Measurements from ENCODE around the gene THAP4.

The THAP4 gene

DNA sequence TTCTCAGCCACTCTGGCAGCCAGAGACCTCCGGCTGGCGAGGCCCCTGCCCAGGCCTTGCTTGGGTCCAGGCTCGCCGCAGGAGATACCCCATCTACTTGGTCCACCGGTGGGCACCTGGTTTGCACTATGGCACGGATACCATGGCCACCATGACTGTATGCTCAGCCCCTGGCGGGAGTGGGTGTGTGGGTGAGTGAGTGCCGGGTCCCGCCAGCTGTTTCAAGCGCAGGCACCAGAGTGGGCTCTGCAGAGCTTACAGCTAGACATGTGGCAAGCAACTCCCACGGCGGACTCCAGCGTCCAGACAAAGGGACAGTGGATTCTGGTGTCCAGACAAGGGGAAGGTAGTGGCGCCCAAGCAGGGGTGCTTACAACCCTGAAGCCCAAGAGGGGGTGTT, 2.0 kb upstream of the THAP4 start:
- DNase-seq (ENCODE audit: low spot score) = no peak

DNA sequence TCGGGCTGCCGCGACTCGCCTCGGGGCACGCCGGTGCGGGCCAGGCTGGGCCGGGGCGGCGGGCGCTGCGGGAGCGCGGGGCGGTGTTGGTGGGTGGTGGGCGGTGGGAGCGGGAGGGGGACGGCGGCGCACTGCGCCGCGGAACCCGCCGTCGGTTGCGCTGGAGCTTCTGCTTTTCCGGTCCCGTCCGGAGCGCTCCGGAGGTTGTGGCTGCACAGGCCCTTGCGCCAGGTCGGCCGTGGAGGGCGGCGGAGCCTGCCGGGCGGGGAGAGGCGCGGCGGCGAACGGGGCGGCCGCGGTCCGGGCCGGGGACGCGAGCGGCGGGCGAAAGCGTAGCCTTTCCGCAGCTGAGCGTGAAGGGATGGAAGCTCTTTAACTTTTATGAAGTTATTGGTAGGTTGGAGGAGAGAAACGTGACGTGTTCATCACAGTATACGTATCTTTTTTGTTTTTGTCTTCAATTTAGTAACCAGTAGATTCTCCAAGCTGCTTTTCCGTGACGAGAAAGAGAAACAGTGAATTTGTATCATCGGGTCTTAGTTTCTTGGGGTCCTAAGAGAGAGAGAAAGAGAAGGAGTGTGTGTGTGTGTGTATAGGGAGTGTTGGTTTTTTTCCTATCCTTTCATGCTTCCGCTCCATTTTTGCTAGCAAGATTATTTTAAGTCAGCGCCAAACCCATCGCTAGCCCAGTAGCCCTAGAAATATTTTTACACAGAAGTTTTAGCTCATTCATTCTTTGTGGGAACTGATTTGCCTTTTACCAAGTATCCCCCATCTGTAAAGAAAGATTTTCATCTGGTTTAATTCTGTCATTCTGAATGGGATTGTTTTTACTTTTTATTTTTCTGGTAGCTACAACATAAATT, 1.1 kb upstream of the THAP4 start:
- DNase-seq (ENCODE audit: low spot score) = peak; percentile 26

- peak; percentile 1 for DNase-seq (ENCODE audit: low spot score)
These were observed 558 bp downstream of the THAP4 start for GRCh38 chr2:241636182-241637017.

DNA sequence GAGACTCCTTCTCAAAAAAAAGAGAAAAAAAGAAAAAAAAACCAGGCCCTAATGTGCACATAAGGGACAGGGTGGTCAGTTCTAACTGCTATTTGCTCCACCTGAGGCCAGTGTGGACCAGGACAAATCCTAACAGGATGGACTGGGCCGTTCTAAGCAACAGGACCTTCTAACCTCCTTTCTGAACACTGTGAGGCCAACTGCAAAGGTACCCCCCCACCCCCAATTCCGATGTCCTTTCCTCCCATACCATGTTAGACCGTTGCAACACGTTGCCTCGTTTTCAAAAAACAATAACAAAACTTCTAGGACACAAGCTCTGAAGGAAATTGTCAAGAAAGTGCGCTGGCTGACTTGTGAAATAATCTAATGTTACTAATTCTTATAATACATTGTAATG, 1.2 kb downstream of the THAP4 start:
- no peak for DNase-seq (ENCODE audit: low spot score)

DNA sequence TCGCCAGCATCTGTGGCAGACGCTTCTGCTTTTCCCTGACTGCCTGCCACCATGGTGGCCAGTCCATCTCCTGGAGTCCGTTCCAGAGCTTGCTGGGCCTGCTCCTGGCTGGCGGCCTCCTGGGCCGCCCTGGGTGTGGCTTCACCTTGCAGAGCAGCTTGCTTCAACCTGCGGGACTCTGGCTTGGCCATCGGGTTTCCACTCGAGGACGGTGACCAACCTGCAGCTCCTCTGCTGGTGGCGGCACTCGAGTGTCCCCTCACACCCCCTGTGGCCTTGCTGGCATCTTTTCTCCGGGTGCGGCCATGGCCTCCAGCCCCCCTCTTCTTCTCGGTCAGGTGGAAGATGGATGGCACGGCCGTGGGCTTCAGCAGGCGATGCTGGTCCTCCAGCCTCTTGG, 3.4 kb downstream of the THAP4 start:
- no peak for DNase-seq (ENCODE audit: low spot score)

DNA sequence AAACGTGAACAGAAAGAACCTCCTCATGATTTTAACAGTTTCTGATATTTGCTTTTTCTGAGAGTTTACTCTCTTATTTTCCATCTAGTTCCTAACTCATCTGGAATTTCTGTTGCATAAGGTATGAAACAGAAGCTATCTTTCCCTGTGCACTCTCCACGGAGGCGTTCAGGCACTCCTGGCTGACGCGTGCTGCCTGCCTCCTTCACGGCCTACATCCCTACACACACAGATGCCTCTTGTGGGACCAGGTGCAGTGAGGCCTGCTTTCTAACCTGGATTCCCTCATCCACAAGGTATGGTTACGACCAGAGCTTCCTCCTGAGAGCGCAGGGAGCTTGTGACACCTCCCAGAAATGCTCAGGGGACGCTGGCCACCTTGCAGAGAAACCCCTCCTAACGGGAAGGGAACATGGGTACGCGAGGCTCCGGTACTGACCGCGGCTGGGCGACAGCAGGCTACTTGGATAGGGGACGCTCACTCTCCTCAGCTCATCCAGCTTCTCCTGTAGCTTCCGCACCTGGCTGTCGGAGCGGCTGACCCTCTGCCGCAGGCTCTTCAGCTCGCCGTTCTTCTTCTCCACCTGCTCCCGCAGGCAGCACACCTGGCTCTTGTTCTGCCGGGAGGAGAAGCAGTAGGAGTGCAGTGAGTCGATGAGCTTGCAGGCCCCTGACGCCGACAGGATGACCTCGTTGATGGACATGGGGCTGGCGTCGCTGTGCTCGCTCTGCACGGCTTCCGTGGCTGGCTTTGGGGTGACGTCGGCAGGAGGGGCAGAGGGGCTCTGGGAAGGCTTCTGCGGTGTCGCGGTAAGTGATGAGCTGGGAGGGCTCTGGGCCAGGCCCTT, 4.3 kb downstream of the THAP4 start:
- no peak for DNase-seq (ENCODE audit: low spot score)

DNA sequence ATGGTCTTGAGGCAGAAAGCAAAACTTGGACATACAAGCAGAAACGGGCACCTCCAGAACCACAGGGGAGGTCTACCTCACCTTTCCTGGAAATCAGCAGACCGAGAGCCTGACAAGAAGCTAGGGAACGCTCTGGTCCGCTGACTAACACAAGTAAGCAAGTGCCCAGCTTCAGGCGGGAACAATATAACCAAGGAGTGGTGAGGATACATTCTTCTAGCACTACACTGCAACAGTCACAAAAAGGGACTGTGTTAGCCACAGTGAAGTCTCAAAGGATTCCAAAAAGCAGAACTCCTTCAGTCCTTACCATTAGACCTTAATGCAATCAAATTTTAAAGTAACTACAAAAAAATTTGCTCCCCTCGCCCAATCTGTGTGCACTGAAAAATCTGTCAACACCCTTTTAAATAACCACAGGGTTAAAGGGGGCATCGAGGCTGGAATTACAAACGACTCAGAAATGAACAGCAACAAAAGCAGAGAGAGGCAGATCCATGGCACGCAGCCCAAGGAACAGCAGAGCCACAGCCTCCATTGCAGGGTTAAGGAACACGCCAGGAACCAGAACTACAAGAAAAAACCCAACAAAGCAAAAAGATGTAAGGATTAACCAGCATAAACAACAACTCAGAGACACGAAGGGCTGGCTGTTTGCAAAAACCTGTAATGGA, 7.1 kb downstream of the THAP4 start:
- no peak for DNase-seq (ENCODE audit: low spot score)

GRCh38 chr2:241627675-241628074, 9.3 kb downstream of the THAP4 start:
- no peak for DNase-seq (ENCODE audit: low spot score)

- DNase-seq (ENCODE audit: low spot score) = peak; percentile 47
These were observed 16.6 kb downstream of the THAP4 start for GRCh38 chr2:241620419-241620769.

DNA sequence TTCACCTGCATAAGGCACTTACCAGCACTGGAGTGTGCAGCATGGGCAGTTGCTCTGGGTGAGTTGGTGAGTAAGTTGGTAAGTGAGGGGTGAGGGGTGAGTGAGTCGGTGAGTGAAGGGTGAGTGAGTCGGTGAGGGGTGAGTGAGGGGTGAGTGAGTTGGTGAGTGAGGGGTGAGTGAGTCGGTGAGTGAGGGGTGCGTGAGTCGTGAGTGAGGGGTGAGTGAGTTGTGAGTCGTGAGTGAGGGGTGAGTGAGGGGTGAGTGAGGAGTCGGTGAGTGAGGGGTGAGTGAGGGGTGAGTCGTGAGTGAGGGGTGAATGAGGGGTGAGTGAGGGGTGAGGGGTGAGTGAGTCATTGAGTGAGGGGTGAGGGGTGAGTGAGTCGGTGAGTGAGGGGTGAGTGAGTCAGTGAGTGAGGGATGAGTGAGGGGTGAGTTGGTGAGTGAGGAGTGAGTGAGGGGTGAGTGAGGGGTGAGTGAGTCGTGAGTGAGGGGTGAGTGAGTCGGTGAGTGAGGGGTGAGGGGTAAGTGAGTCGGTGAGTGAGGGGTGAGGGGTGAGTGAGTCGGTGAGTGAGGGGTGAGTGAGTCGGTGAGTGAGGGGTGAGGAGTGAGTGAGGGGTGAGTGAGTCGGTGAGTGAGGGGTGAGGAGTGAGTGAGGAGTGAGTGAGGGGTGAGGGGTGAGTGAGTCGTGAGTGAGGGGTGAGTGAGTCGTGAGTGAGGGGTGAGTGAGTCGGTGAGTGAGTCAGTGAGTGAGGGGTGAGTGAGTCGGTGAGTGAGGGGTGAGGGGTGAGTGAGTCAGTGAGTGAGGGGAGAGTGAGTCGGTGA, 17.1 kb downstream of the THAP4 start:
- no peak for DNase-seq (ENCODE audit: low spot score)

- no peak for DNase-seq (ENCODE audit: low spot score)
These were observed 18.1 kb downstream of the THAP4 start for GRCh38 chr2:241618829-241619228.

DNA sequence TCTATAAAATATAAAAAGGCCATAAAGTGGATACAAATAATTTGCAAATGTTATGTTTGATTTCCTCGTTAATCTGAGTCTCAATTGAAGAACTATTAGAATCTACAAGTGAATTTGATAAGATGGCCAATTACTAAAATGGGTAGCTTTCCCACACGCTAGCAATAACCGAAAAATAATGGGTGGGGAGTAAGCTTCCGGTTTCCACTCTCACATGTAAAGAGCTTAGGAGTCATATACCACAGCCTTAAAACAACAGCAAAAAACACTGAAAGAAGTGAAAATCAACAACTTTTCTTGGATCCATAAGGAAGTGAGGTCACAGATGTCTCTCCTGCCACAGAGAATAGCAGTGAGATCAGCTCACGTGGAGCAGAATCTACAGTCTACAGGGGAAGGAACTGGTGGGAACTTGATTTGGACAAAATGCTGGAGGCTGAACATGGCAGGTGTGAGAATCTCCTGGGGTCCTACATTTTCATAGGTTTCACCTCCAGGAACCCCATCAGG, 18.6 kb downstream of the THAP4 start:
- peak; percentile 4 for DNase-seq (ENCODE audit: low spot score)

DNA sequence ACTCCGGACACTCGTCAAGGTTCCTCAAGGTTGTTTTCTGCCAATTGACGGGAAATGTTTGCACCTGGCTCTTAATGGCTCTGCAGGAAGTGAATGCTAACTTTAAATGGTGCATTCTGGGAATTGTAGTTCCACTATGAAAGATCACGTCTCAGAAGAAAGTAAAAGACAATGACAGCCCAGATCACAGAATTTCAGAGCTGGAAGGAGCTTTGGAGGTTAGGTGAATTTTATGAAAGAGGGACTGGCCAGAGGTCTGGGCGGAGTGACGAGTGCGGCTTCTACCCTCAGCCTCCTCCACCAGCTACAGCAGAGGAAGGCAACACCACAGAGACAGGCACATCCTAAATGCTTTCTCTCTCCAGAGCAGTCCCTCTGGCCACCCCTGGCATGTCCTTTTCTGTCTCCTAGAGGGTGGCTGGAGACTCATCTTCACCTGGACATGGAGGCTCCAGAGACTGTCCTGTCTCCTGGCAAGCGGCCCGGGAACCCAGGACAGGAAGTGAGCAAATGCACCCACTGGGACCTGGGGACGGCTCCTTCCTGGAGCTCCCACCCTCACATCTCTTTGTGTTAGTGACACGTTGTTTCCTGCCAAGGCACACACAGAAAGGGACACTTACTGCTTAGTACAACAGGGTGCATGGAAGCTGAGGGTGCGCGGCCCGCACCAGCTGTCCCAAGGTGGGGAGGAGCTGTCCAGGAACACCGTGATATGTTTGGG, 19.4 kb downstream of the THAP4 start:
- DNase-seq (ENCODE audit: low spot score) = peak; percentile 59

GRCh38 chr2:241616168-241617125, 20.5 kb downstream of the THAP4 start:
- no peak for DNase-seq (ENCODE audit: low spot score)

DNA sequence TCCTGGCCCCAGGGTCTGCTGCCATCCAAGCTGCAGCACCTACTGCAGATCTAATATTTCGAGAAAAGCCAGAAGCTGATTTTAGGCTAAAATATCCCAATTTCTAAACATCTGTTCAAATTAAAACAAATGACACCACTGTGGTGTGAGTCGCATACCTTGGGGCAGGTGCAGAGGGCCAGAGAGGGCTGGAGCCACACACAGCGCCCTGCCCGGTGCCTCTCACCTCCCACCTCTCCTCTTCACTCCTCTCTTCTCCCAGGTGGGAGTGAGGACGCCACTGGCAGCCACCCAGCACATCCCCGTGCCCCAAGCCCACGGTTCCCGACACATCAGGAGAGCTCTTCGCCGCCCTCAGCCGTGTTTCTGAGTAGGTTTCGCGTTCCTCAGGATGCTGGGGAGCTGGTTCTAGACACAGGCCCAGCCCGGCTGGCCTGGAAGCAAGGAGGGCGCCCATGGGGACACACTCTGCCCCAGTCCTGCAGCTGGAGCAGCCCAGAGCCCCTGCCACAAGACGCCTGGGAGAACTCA, 21.4 kb downstream of the THAP4 start:
- DNase-seq (ENCODE audit: low spot score) = no peak

- DNase-seq (ENCODE audit: low spot score) = no peak
These were observed 21.9 kb downstream of the THAP4 start for GRCh38 chr2:241615041-241615440.

- no peak for DNase-seq (ENCODE audit: low spot score)
These were observed 23.8 kb downstream of the THAP4 start for GRCh38 chr2:241613017-241613780.
